ENCODE results near the gene PDC. TPM values are rescaled to one million over a fixed set of nuclear protein-coding genes. Genes with fewer than 3 reads are reported as not detected.
"Not testable (repeated sequence)": the region's sequence is repeated elsewhere in the genome, so short reads cannot be mapped to it uniquely, and the experiment has no call there.

PDC gene
- total RNA-seq, 1 experiment from 2014 or later: not detected

DNA sequence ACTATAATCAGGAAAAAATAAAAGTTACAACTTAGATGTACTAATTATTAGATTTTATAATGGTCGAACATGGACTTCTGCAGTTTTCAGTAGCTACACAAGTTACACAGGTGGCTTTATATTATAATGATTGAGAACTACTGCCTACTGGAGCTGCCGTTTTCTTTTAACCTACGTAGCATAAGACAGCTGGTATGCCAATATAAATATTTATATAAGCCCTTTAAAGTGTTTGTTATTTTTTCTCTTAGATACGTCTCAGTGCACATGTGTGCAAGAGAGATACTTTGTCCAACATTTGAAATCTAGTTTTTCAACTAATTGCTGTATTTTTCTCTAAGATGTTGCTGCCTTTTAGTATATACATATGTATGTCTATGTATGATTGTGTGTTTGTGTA is 42.4 kb downstream of the PDC start:
- no peak for DNase-seq (ENCODE audit: low spot score)
- in situ Hi-C loops (cut with HindIII; ENCODE audit: low sequenced_read_pairs): no loop called here

GRCh38 chr1:186413319-186413718 is 47.6 kb downstream of the PDC start:
- no peak for DNase-seq (ENCODE audit: low spot score)
- in situ Hi-C loops (cut with HindIII; ENCODE audit: low sequenced_read_pairs): no loop called here

GRCh38 chr1:186409091-186409490 is 51.8 kb downstream of the PDC start:
- DNase-seq (ENCODE audit: low spot score): no peak
- in situ Hi-C loops (cut with HindIII; ENCODE audit: low sequenced_read_pairs): no loop called here

- in situ Hi-C loops (cut with HindIII; ENCODE audit: low sequenced_read_pairs): no loop called here
- DNase-seq (ENCODE audit: low spot score): peak; percentile 27
Measured at GRCh38 chr1:186404454-186405051, 56.4 kb downstream of the PDC start.

DNA sequence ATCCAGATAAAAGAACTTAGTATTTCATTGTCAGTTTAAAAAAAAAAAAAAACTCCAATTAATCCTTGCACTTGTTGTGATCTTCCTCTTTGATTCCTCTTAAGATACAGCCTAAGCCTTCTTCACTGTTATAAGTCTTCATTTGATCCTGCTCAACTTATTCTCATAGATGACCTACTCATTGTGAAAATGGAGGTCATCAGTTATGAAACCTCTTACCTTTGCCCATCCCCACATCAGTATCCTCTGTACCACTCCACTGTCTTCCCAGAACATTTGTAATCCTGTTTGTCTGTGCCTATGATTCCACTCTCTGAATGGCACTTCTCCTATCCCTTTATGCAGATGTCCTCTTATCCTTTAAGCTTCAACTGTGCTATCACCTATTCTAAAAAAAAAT is 57.3 kb downstream of the PDC start:
- DNase-seq (ENCODE audit: low spot score): no peak
- in situ Hi-C loops (cut with HindIII; ENCODE audit: low sequenced_read_pairs): no loop called here

DNA sequence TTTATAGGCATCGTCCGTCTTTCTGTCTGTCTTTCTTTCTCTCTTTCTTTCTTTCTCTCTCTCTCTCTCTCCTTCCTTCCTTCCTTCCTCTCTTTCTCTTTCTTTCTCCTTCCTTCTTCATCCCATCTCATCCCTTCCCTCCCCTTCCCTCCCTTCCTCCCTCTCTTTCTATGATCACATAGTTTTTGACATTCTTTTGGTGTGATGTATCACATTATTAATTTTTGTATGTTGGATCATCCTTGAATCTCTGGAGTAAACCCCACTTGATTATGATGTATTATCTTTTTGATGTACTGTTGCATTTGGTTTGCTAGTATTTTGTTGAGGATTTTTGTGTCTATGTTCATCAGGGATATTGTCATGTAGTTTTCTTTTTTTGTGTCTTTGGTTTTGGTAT is 59.5 kb downstream of the PDC start:
- DNase-seq (ENCODE audit: low spot score); in situ Hi-C loops (cut with HindIII; ENCODE audit: low sequenced_read_pairs): not testable (repeated sequence)

Other genes starting within 250 kb of the PDC start
- not detected in 2 replicates for gene PRG4, start 164.8 kb downstream of the PDC start, total RNA-seq (2014; rRNA removed; shearing (Covaris generic))
- 48.3 and 53.6 TPM in 2 replicates for gene TPR, start 85.9 kb downstream of the PDC start, total RNA-seq (2014; rRNA removed; shearing (Covaris generic))
- gene ODR4, start 85.3 kb downstream of the PDC start, total RNA-seq (2014; rRNA removed; shearing (Covaris generic)): 12.4 and 29.5 TPM in 2 replicates
- gene PTGS2, start 219.3 kb upstream of the PDC start, total RNA-seq (2014; rRNA removed; shearing (Covaris generic)): not detected in 2 replicates

All from G401 (cell line).